ENCODE measurements around the gene STH. TPM values are rescaled to one million over a fixed set of nuclear protein-coding genes. Genes with fewer than 3 reads are reported as not detected.

STH gene
- total RNA-seq, 1 donor from 2014 or later, result not detected

DNA sequence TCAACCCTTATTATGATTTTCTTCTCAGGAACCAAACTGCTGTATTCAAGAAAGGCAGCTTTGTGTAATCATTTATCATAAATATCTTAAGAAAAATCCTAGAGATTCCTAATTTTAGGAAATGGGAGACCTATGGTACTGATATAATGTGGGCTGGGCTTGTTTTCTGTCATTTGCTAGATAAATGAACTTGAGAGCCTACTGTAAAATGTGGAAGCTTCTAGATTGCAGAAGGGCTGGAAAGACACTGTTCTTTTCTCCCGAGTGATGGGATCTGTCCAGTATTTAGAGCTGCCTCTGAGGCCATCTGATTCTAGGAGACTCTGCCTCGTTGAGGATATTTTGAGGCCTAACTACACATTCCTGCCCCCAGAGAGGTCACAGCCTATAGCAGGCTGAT is 19.9 kb upstream of the STH start:
- H3K4me3 Mint-ChIP-seq (ENCODE audit: unreplicated experiment), result no peak overlapping the region
- DNase-seq (ENCODE audit: extremely low spot score, unreplicated experiment), result no peak
- TF ChIP-seq, protein P1, sequence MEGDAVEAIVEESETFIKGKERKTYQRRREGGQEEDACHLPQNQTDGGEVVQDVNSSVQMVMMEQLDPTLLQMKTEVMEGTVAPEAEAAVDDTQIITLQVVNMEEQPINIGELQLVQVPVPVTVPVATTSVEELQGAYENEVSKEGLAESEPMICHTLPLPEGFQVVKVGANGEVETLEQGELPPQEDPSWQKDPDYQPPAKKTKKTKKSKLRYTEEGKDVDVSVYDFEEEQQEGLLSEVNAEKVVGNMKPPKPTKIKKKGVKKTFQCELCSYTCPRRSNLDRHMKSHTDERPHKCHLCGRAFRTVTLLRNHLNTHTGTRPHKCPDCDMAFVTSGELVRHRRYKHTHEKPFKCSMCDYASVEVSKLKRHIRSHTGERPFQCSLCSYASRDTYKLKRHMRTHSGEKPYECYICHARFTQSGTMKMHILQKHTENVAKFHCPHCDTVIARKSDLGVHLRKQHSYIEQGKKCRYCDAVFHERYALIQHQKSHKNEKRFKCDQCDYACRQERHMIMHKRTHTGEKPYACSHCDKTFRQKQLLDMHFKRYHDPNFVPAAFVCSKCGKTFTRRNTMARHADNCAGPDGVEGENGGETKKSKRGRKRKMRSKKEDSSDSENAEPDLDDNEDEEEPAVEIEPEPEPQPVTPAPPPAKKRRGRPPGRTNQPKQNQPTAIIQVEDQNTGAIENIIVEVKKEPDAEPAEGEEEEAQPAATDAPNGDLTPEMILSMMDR (IDR thresholded peaks at IDR 0.05), result no peak

DNA sequence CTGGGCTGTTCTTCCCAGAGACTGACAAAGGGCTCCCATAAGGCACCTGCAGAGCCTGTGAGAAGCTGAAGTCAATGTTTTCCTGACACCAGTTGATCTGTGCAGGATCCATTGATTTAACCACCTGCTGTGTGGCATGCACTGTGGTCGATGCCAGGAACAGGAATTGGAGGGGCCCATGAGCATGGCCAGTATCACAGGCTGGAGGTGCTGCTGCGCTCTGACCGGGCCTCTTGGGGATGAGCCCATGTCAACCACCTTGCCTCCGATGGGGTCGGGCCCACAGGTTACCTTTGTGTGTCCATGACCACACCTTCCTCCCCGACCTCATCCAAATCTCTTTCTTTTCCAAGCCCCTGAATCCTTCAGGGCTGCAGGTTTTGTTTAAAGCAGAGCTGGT is 18.2 kb upstream of the STH start:
- H3K27ac Mint-ChIP-seq (ENCODE audit: unreplicated experiment), result no peak overlapping the region
- H3K4me1 Mint-ChIP-seq (ENCODE audit: unreplicated experiment), result no peaks in the 10 kb centered on the region
- DNase-seq (ENCODE audit: extremely low spot score, unreplicated experiment), result no peak
- H3K27me3 Mint-ChIP-seq (ENCODE audit: unreplicated experiment), result peaks cover 15% of the 10 kb centered on the region
- TF ChIP-seq, protein P1 (IDR thresholded peaks at IDR 0.05), result no peak
- H3K36me3 Mint-ChIP-seq (ENCODE audit: unreplicated experiment), result no peaks in the 10 kb centered on the region
- H3K4me3 Mint-ChIP-seq (ENCODE audit: unreplicated experiment), result no peak overlapping the region
- no peaks in the 10 kb centered on the region for H3K9me3 Mint-ChIP-seq (ENCODE audit: unreplicated experiment)

More for the DNA sequence above, 19.9 kb upstream of the STH start:
- Mint-ChIP-seq H3K36me3 (ENCODE audit: unreplicated experiment) (no peaks in the 10 kb centered on the region), H3K27ac (ENCODE audit: unreplicated experiment) (no peak overlapping the region), H3K9me3 (ENCODE audit: unreplicated experiment) (no peaks in the 10 kb centered on the region), H3K27me3 (ENCODE audit: unreplicated experiment) (peaks cover 12% of the 10 kb centered on the region), H3K4me1 (ENCODE audit: unreplicated experiment) (no peaks in the 10 kb centered on the region)

DNA sequence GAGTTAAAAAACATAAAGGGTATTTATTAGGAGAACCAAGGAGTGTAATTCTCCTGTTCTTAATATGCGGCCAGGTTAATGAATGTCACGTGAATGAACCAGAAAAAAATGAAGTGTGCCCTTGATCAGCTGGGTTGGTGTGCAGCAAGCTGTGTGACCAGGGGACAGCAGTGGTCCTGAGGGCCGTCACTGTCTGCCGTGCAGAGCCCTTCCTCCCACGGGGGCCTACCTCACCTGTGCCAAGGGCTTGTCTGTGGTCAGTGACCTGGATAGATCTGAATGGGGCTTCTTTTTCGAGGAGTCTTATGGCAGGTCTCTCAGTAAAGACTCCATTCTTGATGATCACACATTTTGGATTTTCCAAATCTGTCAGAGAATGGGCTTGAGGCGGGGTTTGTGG is 17.7 kb upstream of the STH start:
- no peaks in the 10 kb centered on the region for H3K36me3 Mint-ChIP-seq (ENCODE audit: unreplicated experiment)
- H3K4me3 Mint-ChIP-seq (ENCODE audit: unreplicated experiment), result no peak overlapping the region
- H3K9me3 Mint-ChIP-seq (ENCODE audit: unreplicated experiment), result no peaks in the 10 kb centered on the region
- TF ChIP-seq, protein P1 (IDR thresholded peaks at IDR 0.05), result no peak
- H3K27me3 Mint-ChIP-seq (ENCODE audit: unreplicated experiment), result peaks cover 18% of the 10 kb centered on the region
- no peaks in the 10 kb centered on the region for H3K4me1 Mint-ChIP-seq (ENCODE audit: unreplicated experiment)
- DNase-seq (ENCODE audit: extremely low spot score, unreplicated experiment), result no peak
- no peak overlapping the region for H3K27ac Mint-ChIP-seq (ENCODE audit: unreplicated experiment)

DNA sequence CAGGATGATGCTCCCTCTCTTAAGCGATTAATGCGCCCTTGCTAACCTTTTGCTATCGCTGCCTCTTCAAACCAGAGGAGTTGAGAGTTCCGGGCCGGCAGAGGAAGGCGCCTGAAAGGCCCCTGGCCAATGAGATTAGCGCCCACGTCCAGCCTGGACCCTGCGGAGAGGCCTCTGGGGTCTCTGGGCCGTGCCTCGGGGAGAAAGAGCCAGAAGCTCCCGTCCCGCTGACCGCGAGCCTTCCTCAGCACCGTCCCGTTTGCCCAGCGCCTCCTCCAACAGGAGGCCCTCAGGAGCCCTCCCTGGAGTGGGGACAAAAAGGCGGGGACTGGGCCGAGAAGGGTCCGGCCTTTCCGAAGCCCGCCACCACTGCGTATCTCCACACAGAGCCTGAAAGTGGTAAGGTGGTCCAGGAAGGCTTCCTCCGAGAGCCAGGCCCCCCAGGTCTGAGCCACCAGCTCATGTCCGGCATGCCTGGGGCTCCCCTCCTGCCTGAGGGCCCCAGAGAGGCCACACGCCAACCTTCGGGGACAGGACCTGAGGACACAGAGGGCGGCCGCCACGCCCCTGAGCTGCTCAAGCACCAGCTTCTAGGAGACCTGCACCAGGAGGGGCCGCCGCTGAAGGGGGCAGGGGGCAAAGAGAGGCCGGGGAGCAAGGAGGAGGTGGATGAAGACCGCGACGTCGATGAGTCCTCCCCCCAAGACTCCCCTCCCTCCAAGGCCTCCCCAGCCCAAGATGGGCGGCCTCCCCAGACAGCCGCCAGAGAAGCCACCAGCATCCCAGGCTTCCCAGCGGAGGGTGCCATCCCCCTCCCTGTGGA is 16.0 kb upstream of the STH start:
- Mint-ChIP-seq H3K4me1 (ENCODE audit: unreplicated experiment) (no peaks in the 10 kb centered on the region), H3K27ac (ENCODE audit: unreplicated experiment) (no peak overlapping the region), H3K27me3 (ENCODE audit: unreplicated experiment) (peaks cover 16% of the 10 kb centered on the region), H3K9me3 (ENCODE audit: unreplicated experiment) (no peaks in the 10 kb centered on the region), H3K36me3 (ENCODE audit: unreplicated experiment) (no peaks in the 10 kb centered on the region), H3K4me3 (ENCODE audit: unreplicated experiment) (no peak overlapping the region)
- TF ChIP-seq, protein P1 (IDR thresholded peaks at IDR 0.05), result no peak
- DNase-seq (ENCODE audit: extremely low spot score, unreplicated experiment), result no peak

DNA sequence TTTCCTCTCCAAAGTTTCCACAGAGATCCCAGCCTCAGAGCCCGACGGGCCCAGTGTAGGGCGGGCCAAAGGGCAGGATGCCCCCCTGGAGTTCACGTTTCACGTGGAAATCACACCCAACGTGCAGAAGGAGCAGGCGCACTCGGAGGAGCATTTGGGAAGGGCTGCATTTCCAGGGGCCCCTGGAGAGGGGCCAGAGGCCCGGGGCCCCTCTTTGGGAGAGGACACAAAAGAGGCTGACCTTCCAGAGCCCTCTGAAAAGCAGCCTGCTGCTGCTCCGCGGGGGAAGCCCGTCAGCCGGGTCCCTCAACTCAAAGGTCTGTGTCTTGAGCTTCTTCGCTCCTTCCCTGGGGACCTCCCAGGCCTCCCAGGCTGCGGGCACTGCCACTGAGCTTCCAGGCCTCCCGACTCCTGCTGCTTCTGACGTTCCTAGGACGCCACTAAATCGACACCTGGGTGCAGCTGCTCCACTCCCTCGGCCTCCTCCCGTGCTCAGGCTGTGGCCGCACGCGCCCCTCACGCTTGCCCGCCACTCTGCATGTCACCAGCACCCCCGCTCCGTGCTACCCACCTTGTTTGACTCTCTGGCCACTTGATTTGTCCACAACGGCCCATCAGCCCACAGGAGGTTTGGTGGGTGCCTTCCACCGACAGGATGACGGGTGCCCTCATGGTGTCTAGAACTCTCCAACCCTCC is 15.3 kb upstream of the STH start:
- H3K9me3 Mint-ChIP-seq (ENCODE audit: unreplicated experiment), result no peaks in the 10 kb centered on the region
- DNase-seq (ENCODE audit: extremely low spot score, unreplicated experiment), result no peak
- no peak overlapping the region for H3K27ac Mint-ChIP-seq (ENCODE audit: unreplicated experiment)
- no peaks in the 10 kb centered on the region for H3K36me3 Mint-ChIP-seq (ENCODE audit: unreplicated experiment)
- peaks cover 16% of the 10 kb centered on the region for H3K27me3 Mint-ChIP-seq (ENCODE audit: unreplicated experiment)
- no peak overlapping the region for H3K4me3 Mint-ChIP-seq (ENCODE audit: unreplicated experiment)
- TF ChIP-seq, protein P1 (IDR thresholded peaks at IDR 0.05), result no peak
- no peaks in the 10 kb centered on the region for H3K4me1 Mint-ChIP-seq (ENCODE audit: unreplicated experiment)
